ENCODE results near the gene BCL11B. TPM values are rescaled to one million over a fixed set of nuclear protein-coding genes. Genes with fewer than 3 reads are reported as not detected.

Gene BCL11B
- total and polyA plus RNA-seq, 4 donors, result 0.20 to 2.3 (median 0.66) TPM

GRCh38 chr14:99190696-99191394 is 81.2 kb downstream of the BCL11B start:
- WGBS, 2 donors, result 72 to 77% methylated on average over 11 of the region's 11 CpGs
- Histone ChIP-seq H3K27ac (ENCODE audit: low read depth in 1 of 2, low read length in 1 of 2) (no peak overlapping the region), H3K4me3 (no peak overlapping the region), H3K9me3 (ENCODE audit: control insufficient read depth in 4 of 4, insufficient read depth in 3 of 4, low read length in 3 of 4) (no peaks in the 10 kb centered on the region), H3K36me3 (ENCODE audit: control insufficient read depth in 4 of 4, insufficient read depth in 4 of 4, low read length in 4 of 4) (no peaks in the 10 kb centered on the region), H3K9ac (ENCODE audit: insufficient read depth in 1 of 2, low read length in 2 of 2) (peak overlapping the region in 1 of 2 donors; percentile 51), H3K27me3 (ENCODE audit: control insufficient read depth in 3 of 3, insufficient read depth in 3 of 3, low read length in 2 of 3) (no peaks in the 10 kb centered on the region), H3K4me1 (ENCODE audit: control insufficient read depth in 5 of 5, insufficient read depth in 5 of 5, low read length in 5 of 5) (peaks cover 2 to 38% (median 16%) of the 10 kb centered on the region in 5 donors)
- DNase-seq, result peak in 1 of 3 donors; percentile 17
- no peak for ATAC-seq (ENCODE audit: insufficient read depth, low FRiP score)
- no peak for TF ChIP-seq CTCF (IDR thresholded peaks at IDR 0.05; ENCODE audit: control extremely low read depth, extremely low read depth)

GRCh38 chr14:99189201-99189801 is 82.7 kb downstream of the BCL11B start:
- H3K27ac ChIP-seq (ENCODE audit: low read depth in 1 of 2, low read length in 1 of 2), result no peak overlapping the region
- no peaks in the 10 kb centered on the region for H3K36me3 ChIP-seq (ENCODE audit: control insufficient read depth in 4 of 4, insufficient read depth in 4 of 4, low read length in 4 of 4)
- TF ChIP-seq CTCF (IDR thresholded peaks at IDR 0.05; ENCODE audit: control extremely low read depth, extremely low read depth), result no peak
- no peaks in the 10 kb centered on the region for H3K27me3 ChIP-seq (ENCODE audit: control insufficient read depth in 3 of 3, insufficient read depth in 3 of 3, low read length in 2 of 3)
- 86 to 92% methylated on average over 26 of the region's 26 CpGs for WGBS, 2 donors
- ATAC-seq (ENCODE audit: insufficient read depth, low FRiP score) (no peak), DNase-seq (no peak)
- H3K9ac ChIP-seq (ENCODE audit: insufficient read depth in 1 of 2, low read length in 2 of 2), result no peak overlapping the region
- H3K9me3 ChIP-seq (ENCODE audit: control insufficient read depth in 4 of 4, insufficient read depth in 3 of 4, low read length in 3 of 4), result no peaks in the 10 kb centered on the region
- H3K4me1 ChIP-seq (ENCODE audit: control insufficient read depth in 5 of 5, insufficient read depth in 5 of 5, low read length in 5 of 5), result peaks cover 2 to 31% (median 12%) of the 10 kb centered on the region in 5 donors
- no peak overlapping the region for H3K4me3 ChIP-seq

- TF ChIP-seq CTCF (IDR thresholded peaks at IDR 0.05; ENCODE audit: control extremely low read depth, extremely low read depth), result no peak
- WGBS, 2 donors, result 58% methylated on average over 14 to 19 of the region's 19 CpGs
- ATAC-seq (ENCODE audit: insufficient read depth, low FRiP score) (no peak), DNase-seq (no peak)
- Histone ChIP-seq H3K9me3 (ENCODE audit: control insufficient read depth in 4 of 4, insufficient read depth in 3 of 4, low read length in 3 of 4) (no peaks in the 10 kb centered on the region), H3K4me1 (ENCODE audit: control insufficient read depth in 5 of 5, insufficient read depth in 5 of 5, low read length in 5 of 5) (peaks cover 2 to 31% (median 12%) of the 10 kb centered on the region in 5 donors), H3K36me3 (ENCODE audit: control insufficient read depth in 4 of 4, insufficient read depth in 4 of 4, low read length in 4 of 4) (no peaks in the 10 kb centered on the region), H3K4me3 (no peak overlapping the region), H3K9ac (ENCODE audit: insufficient read depth in 1 of 2, low read length in 2 of 2) (no peak overlapping the region), H3K27me3 (ENCODE audit: control insufficient read depth in 3 of 3, insufficient read depth in 3 of 3, low read length in 2 of 3) (no peaks in the 10 kb centered on the region), H3K27ac (ENCODE audit: low read depth in 1 of 2, low read length in 1 of 2) (no peak overlapping the region)
Observed at GRCh38 chr14:99188731-99189191, 83.2 kb downstream of the BCL11B start.

All from lung (tissue), 12 donors.